MCF 10A (cell line): Measurements from ENCODE around the gene RXRG. TPM values are rescaled to one million over a fixed set of nuclear protein-coding genes. Genes with fewer than 3 reads are reported as not detected.

Source experiments
- BruUV-seq: library from RNA; stranded (reverse); fragments of 400-500 nt; replicated peaks from 2 replicates; lab custom pipeline; 2021; lab: Mats Ljungman, UMichigan
- CTCF ChIA-PET: fragments of 300-600 bp; sonication (Branson Sonifier 250); formaldehyde crosslinking; extraction: SDS; loops from one replicate; lab custom pipeline; 2021; ENCODE audit warnings: antibody characterized with exemption, inconsistent platforms; lab: Yijun Ruan, JAX
- POLR2A ChIA-PET: fragments of 300-600, 350-650 bp; sonication (Branson Sonifier 250); formaldehyde crosslinking; extraction: SDS; loops from one replicate; lab custom pipeline; 2020; ENCODE audit warnings: antibody characterized with exemption, inconsistent platforms; lab: Yijun Ruan, JAX
- DNase-seq: peaks from one replicate; pipeline ENCODE4 v3.0.0-alpha.2; 2018; ENCODE audit not compliant: unreplicated experiment
- H3K27ac Mint-ChIP-seq: one replicate; pipeline ENCODE4 v1.8.0; 2022; ENCODE audit warnings: mild to moderate bottlenecking, low read depth, mixed read lengths; ENCODE audit not compliant: unreplicated experiment
- H3K27me3 Mint-ChIP-seq: one replicate; pipeline ENCODE4 v1.8.0; 2022; ENCODE audit warnings: mixed read lengths; ENCODE audit not compliant: insufficient read depth, unreplicated experiment
- H3K36me3 Mint-ChIP-seq: one replicate; pipeline ENCODE4 v1.8.0; 2022; ENCODE audit warnings: mild to moderate bottlenecking, moderate library complexity, mixed read lengths; ENCODE audit not compliant: insufficient read depth, unreplicated experiment
- H3K4me1 Mint-ChIP-seq: one replicate; pipeline ENCODE4 v1.8.0; 2022; ENCODE audit warnings: mixed read lengths; ENCODE audit not compliant: insufficient read depth, unreplicated experiment
- H3K4me3 Mint-ChIP-seq: one replicate; pipeline ENCODE4 v1.8.0; 2022; ENCODE audit warnings: mild to moderate bottlenecking, moderate library complexity, mixed read lengths; ENCODE audit not compliant: unreplicated experiment
- H3K9me3 Mint-ChIP-seq: one replicate; pipeline ENCODE4 v1.8.0; 2022; ENCODE audit warnings: mixed read lengths; ENCODE audit not compliant: unreplicated experiment
- intact Hi-C: fragments of 100-400 bp; cut with micrococcal nuclease; formaldehyde crosslinking; loops from 2 replicates; pipeline ENCODE4 v1.14.1; 2022
- total RNA-seq: library from RNA; stranded (reverse); gene quantifications from 2 replicates; pipeline ENCODE4 v1.2.3, GENCODE V29; 2022
- TF ChIP-seq, protein P1 (sequence below): fragments of 200-600 bp; IDR thresholded peaks from one replicate; pipeline ENCODE4 v1.8.0; 2022; ENCODE audit warnings: antibody characterized with exemption, mild to moderate bottlenecking; ENCODE audit not compliant: unreplicated experiment

Gene RXRG
- total RNA-seq, 1 experiment from 2014 or later = not detected

DNA sequence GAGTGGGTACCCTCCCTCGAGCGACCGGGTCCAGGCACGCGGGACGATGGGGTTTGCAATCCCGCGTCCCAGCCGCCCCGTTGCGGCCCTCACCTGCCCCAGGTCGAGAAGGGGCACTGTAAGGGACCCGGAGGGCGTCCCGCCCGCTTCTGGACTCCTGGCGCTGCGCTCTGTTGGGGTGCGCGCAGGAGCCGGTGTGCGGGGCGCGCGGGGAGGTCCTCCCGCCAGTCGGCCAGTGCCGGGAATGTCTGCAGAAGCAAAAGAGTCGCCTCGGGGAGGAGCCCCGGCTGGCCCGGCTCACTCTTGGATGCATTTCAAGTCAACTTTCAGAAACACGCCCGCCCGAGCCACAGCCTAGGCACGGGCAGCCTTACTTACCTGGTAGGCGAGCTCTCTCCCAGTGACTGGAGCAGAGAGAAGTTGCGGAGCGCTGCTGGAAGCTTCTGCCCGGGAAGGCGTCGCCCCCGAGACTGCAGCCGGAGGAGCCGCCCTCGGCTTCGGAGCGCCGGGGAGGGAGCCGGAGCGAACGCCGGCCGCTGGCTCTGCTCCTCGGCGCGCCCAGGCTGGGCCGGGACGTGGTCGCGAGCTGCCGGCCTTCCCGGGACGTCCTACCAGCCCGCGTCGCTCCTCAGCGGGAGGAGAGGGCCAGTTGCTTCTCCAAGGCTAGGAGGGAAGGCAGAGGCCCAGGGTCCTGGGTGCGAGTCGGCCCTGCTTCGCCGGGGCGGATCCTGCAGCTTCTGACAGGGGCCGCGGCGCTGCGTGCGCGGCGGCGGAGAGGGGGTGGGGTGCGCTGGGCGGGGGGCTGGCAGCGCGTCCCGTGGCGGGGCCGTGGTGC, 88.7 kb downstream of the RXRG start, which contains the start of gene LMX1A:
Gene LMX1A, minus strand, starts transcription at position 739 of the 835 bp plus-strand sequence. CDS start 1,156 bp downstream, outside the sequence.
- Mint-ChIP-seq H3K9me3 (no peaks in the 10 kb centered on the region), H3K27ac (no peak within 1 kb of the TSS), H3K4me3 (no peak within 1 kb of the TSS), H3K27me3 (peaks cover 40% of the 10 kb centered on the region), H3K4me1 (peaks cover 3% of the 10 kb centered on the region), H3K36me3 (no peaks in the 10 kb centered on the region)
- ChIA-PET CTCF (interaction anchor here (0.9 to 24.8 kb wide), 3 partner anchors 10 to 99 kb away, joined by 3 to 340 read pairs (median 4); no protein-coding TSS in a partner anchor), POLR2A (interaction anchor here (0.5 kb wide), 1 partner anchor 13 kb away, joined by 3 read pairs; no protein-coding TSS in a partner anchor)
- DNase-seq = no peak
- TF ChIP-seq, protein P1, sequence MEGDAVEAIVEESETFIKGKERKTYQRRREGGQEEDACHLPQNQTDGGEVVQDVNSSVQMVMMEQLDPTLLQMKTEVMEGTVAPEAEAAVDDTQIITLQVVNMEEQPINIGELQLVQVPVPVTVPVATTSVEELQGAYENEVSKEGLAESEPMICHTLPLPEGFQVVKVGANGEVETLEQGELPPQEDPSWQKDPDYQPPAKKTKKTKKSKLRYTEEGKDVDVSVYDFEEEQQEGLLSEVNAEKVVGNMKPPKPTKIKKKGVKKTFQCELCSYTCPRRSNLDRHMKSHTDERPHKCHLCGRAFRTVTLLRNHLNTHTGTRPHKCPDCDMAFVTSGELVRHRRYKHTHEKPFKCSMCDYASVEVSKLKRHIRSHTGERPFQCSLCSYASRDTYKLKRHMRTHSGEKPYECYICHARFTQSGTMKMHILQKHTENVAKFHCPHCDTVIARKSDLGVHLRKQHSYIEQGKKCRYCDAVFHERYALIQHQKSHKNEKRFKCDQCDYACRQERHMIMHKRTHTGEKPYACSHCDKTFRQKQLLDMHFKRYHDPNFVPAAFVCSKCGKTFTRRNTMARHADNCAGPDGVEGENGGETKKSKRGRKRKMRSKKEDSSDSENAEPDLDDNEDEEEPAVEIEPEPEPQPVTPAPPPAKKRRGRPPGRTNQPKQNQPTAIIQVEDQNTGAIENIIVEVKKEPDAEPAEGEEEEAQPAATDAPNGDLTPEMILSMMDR = no peak
- intact Hi-C loops = no loop called here
- no TSS peak for BruUV-seq

DNA sequence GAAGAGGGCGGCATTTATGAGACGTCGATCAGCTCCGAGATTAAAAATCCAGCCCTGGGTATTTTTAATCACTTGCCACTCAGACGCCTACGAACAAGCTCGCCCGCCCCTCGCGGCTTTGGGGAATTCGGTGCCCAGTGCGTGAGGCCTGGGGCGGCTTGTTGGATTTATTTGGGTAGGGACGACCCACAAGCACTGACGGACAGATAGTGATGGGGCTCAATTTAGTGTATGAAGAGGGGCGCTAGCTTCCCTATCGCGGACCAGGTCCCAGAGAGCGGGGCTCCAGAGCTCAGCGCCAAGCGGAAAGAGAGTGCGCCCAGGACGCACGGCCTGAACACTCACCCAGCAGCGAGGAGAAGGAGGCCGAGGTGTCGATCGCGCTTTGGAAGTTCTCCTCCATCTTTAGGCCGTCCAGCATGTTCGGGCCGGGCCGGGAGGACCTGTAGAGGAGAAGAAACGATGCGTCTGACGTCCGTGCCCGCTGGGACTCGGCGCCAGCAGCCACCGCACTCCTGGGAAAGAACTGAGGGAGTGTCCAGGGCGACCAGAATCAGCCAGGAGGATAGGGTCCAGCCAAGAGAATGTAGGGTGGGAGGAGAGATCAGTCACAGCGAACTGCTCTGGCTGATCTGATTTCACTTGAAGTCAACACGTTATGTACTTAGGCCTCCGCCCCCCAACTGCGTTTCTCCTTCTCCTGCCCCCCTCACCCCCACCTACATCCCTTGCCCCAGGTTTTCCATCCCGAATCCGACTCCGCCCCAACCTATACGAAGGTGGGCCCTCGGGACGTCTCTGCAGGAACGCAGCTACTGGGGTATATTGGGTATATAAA, 89.6 kb downstream of the RXRG start:
- no TSS peak for BruUV-seq
- Mint-ChIP-seq H3K27ac (no peak overlapping the region), H3K9me3 (no peaks in the 10 kb centered on the region), H3K36me3 (no peaks in the 10 kb centered on the region), H3K4me3 (no peak overlapping the region), H3K4me1 (no peaks in the 10 kb centered on the region), H3K27me3 (peaks cover 48% of the 10 kb centered on the region)
- ChIA-PET POLR2A (interaction anchor here (0.5 kb wide), 1 partner anchor 14 kb away, joined by 3 read pairs; no protein-coding TSS in a partner anchor), CTCF (interaction anchor here (0.6 to 24.8 kb wide), 5 partner anchors 11 to 1375 kb away, joined by 3 to 340 read pairs (median 3); no protein-coding TSS in a partner anchor)
- intact Hi-C loops = no loop called here
- no peak for DNase-seq
- TF ChIP-seq, protein P1 = no peak

DNA sequence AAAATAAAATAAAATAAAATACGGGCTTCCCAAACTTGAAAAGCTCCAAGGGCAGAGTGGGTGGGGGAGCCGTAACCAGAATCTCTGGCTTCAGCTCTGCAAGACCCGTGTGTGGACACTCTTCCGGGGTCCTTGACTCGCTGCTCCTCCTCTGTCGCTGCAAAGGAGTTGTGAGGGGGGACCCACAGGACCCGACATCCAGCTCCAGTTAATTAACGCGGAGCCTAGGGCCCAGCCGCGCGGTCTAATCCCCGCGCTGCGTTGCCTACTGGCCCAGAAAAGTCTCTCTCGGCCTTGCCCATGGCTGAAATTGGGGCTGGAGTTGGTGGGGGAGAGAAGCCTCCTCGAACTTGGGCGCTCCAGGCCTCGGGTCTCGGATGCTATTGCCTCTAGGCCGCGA, 90.2 kb downstream of the RXRG start:
- Mint-ChIP-seq H3K27me3 (peaks cover 54% of the 10 kb centered on the region), H3K36me3 (no peaks in the 10 kb centered on the region), H3K4me3 (no peak overlapping the region), H3K4me1 (no peaks in the 10 kb centered on the region), H3K27ac (no peak overlapping the region), H3K9me3 (no peaks in the 10 kb centered on the region)
- TF ChIP-seq, protein P1 = no peak
- BruUV-seq = no TSS peak
- intact Hi-C loops = no loop called here
- no peak for DNase-seq
- POLR2A ChIA-PET = no interaction called here
- CTCF ChIA-PET = interaction anchor here (0.6 to 24.8 kb wide), 4 partner anchors 12 to 1376 kb away, joined by 3 to 340 read pairs (median 4); no protein-coding TSS in a partner anchor
